ENCODE measurements around the gene SLC29A1. TPM values are rescaled to one million over a fixed set of nuclear protein-coding genes. Genes with fewer than 3 reads are reported as not detected.
A peak's percentile ranks its signal among the peaks of the same experiment; 100 is the strongest.

The SLC29A1 gene
- total and polyA plus RNA-seq, 4 donors, result 15.1 to 67.2 (median 16.7) TPM

DNA sequence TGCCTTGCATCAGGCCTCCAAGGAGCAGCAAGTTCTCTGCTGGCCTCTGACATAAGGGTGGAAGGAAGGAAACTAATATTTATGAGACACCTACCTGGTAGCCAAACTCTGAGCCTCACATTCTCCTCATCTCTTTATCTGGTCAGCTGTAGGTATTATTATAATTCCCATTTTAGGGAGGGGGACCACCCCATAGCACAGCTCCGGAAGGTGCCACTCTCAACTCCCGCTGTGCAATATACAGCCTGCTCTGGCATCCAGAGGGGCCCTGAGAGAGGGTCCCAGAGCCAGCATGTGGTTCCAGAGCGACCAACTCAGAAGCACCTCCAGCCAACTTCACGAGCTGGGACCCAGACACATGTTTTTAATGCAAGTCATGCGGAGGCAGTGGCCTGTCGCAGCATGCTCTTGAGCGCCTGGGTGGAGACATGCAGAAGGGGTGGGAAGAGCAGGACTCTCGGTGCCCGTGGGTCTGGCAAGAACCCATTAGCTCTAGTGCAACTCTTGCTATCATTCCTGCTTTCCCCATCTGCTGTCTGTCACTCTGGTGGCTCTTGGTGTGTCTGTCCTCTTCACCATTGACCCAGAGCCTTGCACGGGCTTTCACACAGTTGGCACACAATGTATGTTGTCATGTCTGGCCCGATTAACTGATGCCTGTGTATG is 21.6 kb upstream of the SLC29A1 start:
- WGBS, result 82% methylated on average over 11 of the region's 11 CpGs
- Histone ChIP-seq H3K9ac (ENCODE audit: low read depth in 1 of 2, low read length in 2 of 2) (no peak overlapping the region), H3K9me3 (ENCODE audit: control insufficient read depth in 4 of 4, low read length in 3 of 4) (no peaks in the 10 kb centered on the region), H3K4me1 (ENCODE audit: control insufficient read depth in 4 of 4, insufficient read depth in 4 of 4, low read length in 3 of 4) (no peaks in the 10 kb centered on the region), H3K36me3 (ENCODE audit: control insufficient read depth in 4 of 4, insufficient read depth in 3 of 4, low read depth in 1 of 4, low read length in 3 of 4) (no peaks in the 10 kb centered on the region), H3K27me3 (ENCODE audit: control insufficient read depth in 4 of 4, insufficient read depth in 4 of 4, low read length in 3 of 4) (no peaks in the 10 kb centered on the region), H3K27ac (ENCODE audit: low read depth in 1 of 2, low read length in 2 of 2) (no peak overlapping the region), H3K4me3 (ENCODE audit: low read depth in 1 of 3, low read length in 3 of 3) (no peak overlapping the region)
- no peak for DNase-seq (ENCODE audit: low spot score)
- no peak for TF ChIP-seq YY1 (IDR thresholded peaks at IDR 0.05)
- no peak for TF ChIP-seq NR2F2 (IDR thresholded peaks at IDR 0.05)
- TF ChIP-seq HNF4G (IDR thresholded peaks at IDR 0.05), result no peak
- no peak for TF ChIP-seq HNF4A (conservative IDR thresholded peaks at IDR 0.05)
- TF ChIP-seq SP1 (IDR thresholded peaks at IDR 0.05), result no peak
- no peak for TF ChIP-seq GABPA (IDR thresholded peaks at IDR 0.05 in 1 of 2, conservative IDR thresholded peaks at IDR 0.05 in 1 of 2)
- no peak for TF ChIP-seq REST (IDR thresholded peaks at IDR 0.05)
- TF ChIP-seq RXRA (IDR thresholded peaks at IDR 0.05), result no peak
- no peak for TF ChIP-seq ATF3 (IDR thresholded peaks at IDR 0.05)
- no peak for TF ChIP-seq MAX (IDR thresholded peaks at IDR 0.05)
- TF ChIP-seq EGR1 (IDR thresholded peaks at IDR 0.05; ENCODE audit: low read depth in 2 of 2), result no peak

GRCh38 chr6:44202332-44202971 is 20.9 kb upstream of the SLC29A1 start:
- DNase-seq (ENCODE audit: low spot score), result no peak
- no peak overlapping the region for H3K27ac ChIP-seq (ENCODE audit: low read depth in 1 of 2, low read length in 2 of 2)
- 81% methylated on average over 4 of the region's 4 CpGs for WGBS

DNA sequence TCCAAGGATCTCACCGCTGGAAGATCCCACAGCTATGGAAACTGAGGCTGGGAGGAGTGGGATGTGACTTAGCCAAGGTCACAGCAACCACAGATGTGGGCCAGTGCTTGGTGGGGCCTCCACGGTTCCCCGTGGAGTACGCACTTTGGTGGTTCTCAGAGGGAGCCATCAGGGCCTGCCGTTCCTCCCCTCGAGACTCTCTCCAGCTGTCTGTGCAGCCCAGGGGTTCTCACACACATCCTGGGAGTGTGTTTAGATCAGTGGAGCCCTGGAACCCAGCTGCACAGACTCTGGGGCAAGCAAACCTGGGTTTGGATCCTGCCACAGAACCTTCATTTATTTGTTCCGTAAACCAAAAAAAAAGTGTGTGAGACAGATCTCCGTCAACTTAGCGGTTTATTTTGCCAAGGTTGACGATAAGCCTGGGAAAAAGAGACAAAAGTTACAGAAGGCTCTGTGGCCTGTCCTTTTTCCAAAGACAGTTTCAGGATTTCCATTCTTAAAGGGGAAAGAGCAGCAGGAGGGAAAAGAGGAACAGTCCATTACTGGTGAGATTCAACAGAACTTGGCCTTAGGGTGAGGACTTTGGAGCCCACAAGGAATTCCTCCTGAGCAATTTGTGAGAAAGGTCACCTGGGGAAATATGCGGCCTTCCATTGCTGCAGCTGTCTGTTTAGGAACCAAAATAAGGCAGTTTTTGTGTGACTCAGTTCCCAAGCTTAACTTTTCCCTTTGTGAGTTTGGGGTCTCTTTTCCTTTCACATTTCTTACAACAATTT is 20.2 kb upstream of the SLC29A1 start:
- no peak for DNase-seq (ENCODE audit: low spot score)

More at GRCh38 chr6:44202332-44202971, 20.9 kb upstream of the SLC29A1 start:
- Histone ChIP-seq H3K9me3 (ENCODE audit: control insufficient read depth in 4 of 4, low read length in 3 of 4) (no peaks in the 10 kb centered on the region), H3K4me1 (ENCODE audit: control insufficient read depth in 4 of 4, insufficient read depth in 4 of 4, low read length in 3 of 4) (no peaks in the 10 kb centered on the region), H3K36me3 (ENCODE audit: control insufficient read depth in 4 of 4, insufficient read depth in 3 of 4, low read depth in 1 of 4, low read length in 3 of 4) (no peaks in the 10 kb centered on the region), H3K4me3 (ENCODE audit: low read depth in 1 of 3, low read length in 3 of 3) (no peak overlapping the region), H3K9ac (ENCODE audit: low read depth in 1 of 2, low read length in 2 of 2) (no peak overlapping the region), H3K27me3 (ENCODE audit: control insufficient read depth in 4 of 4, insufficient read depth in 4 of 4, low read length in 3 of 4) (no peaks in the 10 kb centered on the region)
- TF ChIP-seq NR2F2 (IDR thresholded peaks at IDR 0.05) (peak; percentile 67), TAF1 (conservative IDR thresholded peaks at IDR 0.05) (no peak)

More for the DNA sequence above, 20.2 kb upstream of the SLC29A1 start:
- H3K9ac ChIP-seq (ENCODE audit: low read depth in 1 of 2, low read length in 2 of 2), result no peak overlapping the region
- H3K27me3 ChIP-seq (ENCODE audit: control insufficient read depth in 4 of 4, insufficient read depth in 4 of 4, low read length in 3 of 4), result no peaks in the 10 kb centered on the region
- H3K9me3 ChIP-seq (ENCODE audit: control insufficient read depth in 4 of 4, low read length in 3 of 4), result no peaks in the 10 kb centered on the region
- no peak for TF ChIP-seq FOXA1 (IDR thresholded peaks at IDR 0.05)
- no peak for TF ChIP-seq ATF3 (IDR thresholded peaks at IDR 0.05)
- peak; percentile 29 for TF ChIP-seq NR2F2 (IDR thresholded peaks at IDR 0.05)
- TF ChIP-seq TAF1 (conservative IDR thresholded peaks at IDR 0.05), result no peak
- no peak for TF ChIP-seq HNF4A (conservative IDR thresholded peaks at IDR 0.05)
- TF ChIP-seq REST (IDR thresholded peaks at IDR 0.05), result no peak
- H3K27ac ChIP-seq (ENCODE audit: low read depth in 1 of 2, low read length in 2 of 2), result no peak overlapping the region
- no peaks in the 10 kb centered on the region for H3K36me3 ChIP-seq (ENCODE audit: control insufficient read depth in 4 of 4, insufficient read depth in 3 of 4, low read depth in 1 of 4, low read length in 3 of 4)
- H3K4me1 ChIP-seq (ENCODE audit: control insufficient read depth in 4 of 4, insufficient read depth in 4 of 4, low read length in 3 of 4), result peaks cover 0 to 1% (median 1%) of the 10 kb centered on the region in 4 donors
- WGBS, result 88% methylated on average over 11 of the region's 11 CpGs
- no peak overlapping the region for H3K4me3 ChIP-seq (ENCODE audit: low read depth in 1 of 3, low read length in 3 of 3)
